GM10847 (cell line): ENCODE data around the gene RAP1GAP2.

Experiments used
- POLR2A ChIP-seq: IDR thresholded peaks from 2 replicates; pipeline ENCODE4 v1.6.1; 2011; ENCODE audit not compliant: insufficient read length; ENCODE audit errors: extremely low read depth

The RAP1GAP2 gene

GRCh38 chr17:2880050-2880449 lies 83.8 kb downstream of the RAP1GAP2 start:
- no peak for TF ChIP-seq POLR2A

GRCh38 chr17:2881295-2881694 lies 85.1 kb downstream of the RAP1GAP2 start:
- TF ChIP-seq POLR2A: no peak

- TF ChIP-seq POLR2A: no peak
These were observed 87.4 kb downstream of the RAP1GAP2 start for GRCh38 chr17:2883544-2884213.

- TF ChIP-seq POLR2A: no peak
These were observed 89.5 kb downstream of the RAP1GAP2 start for GRCh38 chr17:2885733-2886132.

- no peak for TF ChIP-seq POLR2A
These were observed 92.1 kb downstream of the RAP1GAP2 start for GRCh38 chr17:2888326-2888725.

GRCh38 chr17:2889256-2889655 lies 93.0 kb downstream of the RAP1GAP2 start:
- no peak for TF ChIP-seq POLR2A

GRCh38 chr17:2892305-2892971 lies 96.2 kb downstream of the RAP1GAP2 start:
- TF ChIP-seq POLR2A: no peak

- no peak for TF ChIP-seq POLR2A
These were observed 97.2 kb downstream of the RAP1GAP2 start for GRCh38 chr17:2893422-2893914.

GRCh38 chr17:2894782-2895181 lies 98.5 kb downstream of the RAP1GAP2 start:
- TF ChIP-seq POLR2A: no peak

- no peak for TF ChIP-seq POLR2A
These were observed 101.4 kb downstream of the RAP1GAP2 start for GRCh38 chr17:2897605-2898004.

GRCh38 chr17:2898255-2898926 lies 102.2 kb downstream of the RAP1GAP2 start:
- no peak for TF ChIP-seq POLR2A

- TF ChIP-seq POLR2A: no peak
These were observed 103.7 kb downstream of the RAP1GAP2 start for GRCh38 chr17:2899906-2900305.

- no peak for TF ChIP-seq POLR2A
These were observed 104.6 kb downstream of the RAP1GAP2 start for GRCh38 chr17:2900842-2901241.

GRCh38 chr17:2901582-2901981 lies 105.3 kb downstream of the RAP1GAP2 start:
- TF ChIP-seq POLR2A: no peak

- no peak for TF ChIP-seq POLR2A
These were observed 106.3 kb downstream of the RAP1GAP2 start for GRCh38 chr17:2902546-2902945.
